DND-41 (cell line): Measurements from ENCODE around the gene ARRB2.

Source experiments
- EZH2 ChIP-seq: IDR thresholded peaks from 3 replicates; pipeline ENCODE4 v1.6.1; 2012; ENCODE audit warnings: borderline replicate concordance, low read depth, mild to moderate bottlenecking, moderate library complexity, low read length, inconsistent platforms; ENCODE audit not compliant: severe bottlenecking
- TF ChIP-seq, protein P1 (sequence below): IDR thresholded peaks from 2 replicates; pipeline ENCODE4 v1.5.1; 2012; ENCODE audit warnings: borderline replicate concordance, low read length, moderate library complexity, mild to moderate bottlenecking; ENCODE audit not compliant: poor library complexity, severe bottlenecking; ENCODE audit errors: extremely low read depth

- TF ChIP-seq, protein P1, sequence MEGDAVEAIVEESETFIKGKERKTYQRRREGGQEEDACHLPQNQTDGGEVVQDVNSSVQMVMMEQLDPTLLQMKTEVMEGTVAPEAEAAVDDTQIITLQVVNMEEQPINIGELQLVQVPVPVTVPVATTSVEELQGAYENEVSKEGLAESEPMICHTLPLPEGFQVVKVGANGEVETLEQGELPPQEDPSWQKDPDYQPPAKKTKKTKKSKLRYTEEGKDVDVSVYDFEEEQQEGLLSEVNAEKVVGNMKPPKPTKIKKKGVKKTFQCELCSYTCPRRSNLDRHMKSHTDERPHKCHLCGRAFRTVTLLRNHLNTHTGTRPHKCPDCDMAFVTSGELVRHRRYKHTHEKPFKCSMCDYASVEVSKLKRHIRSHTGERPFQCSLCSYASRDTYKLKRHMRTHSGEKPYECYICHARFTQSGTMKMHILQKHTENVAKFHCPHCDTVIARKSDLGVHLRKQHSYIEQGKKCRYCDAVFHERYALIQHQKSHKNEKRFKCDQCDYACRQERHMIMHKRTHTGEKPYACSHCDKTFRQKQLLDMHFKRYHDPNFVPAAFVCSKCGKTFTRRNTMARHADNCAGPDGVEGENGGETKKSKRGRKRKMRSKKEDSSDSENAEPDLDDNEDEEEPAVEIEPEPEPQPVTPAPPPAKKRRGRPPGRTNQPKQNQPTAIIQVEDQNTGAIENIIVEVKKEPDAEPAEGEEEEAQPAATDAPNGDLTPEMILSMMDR, result no peak
- TF ChIP-seq EZH2, result no peak
Measured at GRCh38 chr17:4741544-4741943, 31.1 kb downstream of the ARRB2 start.
